ENCODE measurements around the gene PAK4.

PAK4 gene

GRCh38 chr19:39083599-39083982, 42.0 kb upstream of the PAK4 start:
- TF ChIP-seq EZH2phosphoT487 (conservative IDR thresholded peaks at IDR 0.05; ENCODE audit: low read length) = no peak
- no peak for TF ChIP-seq CTCF (IDR thresholded peaks at IDR 0.05; ENCODE audit: insufficient read depth, low read length, poor library complexity, severe bottlenecking)
- Histone ChIP-seq H3K36me3 (ENCODE audit: low read length) (no peaks in the 10 kb centered on the region), H3K79me2 (ENCODE audit: insufficient read depth, low read length) (no peaks in the 10 kb centered on the region), H3K9me2 (replicated peaks; ENCODE audit: insufficient read depth, low read length) (no peaks in the 10 kb centered on the region), H3K4me3 (ENCODE audit: insufficient read depth, low read length, poor library complexity, severe bottlenecking) (no peak overlapping the region), H3K4me2 (ENCODE audit: low read depth, low read length, poor library complexity, severe bottlenecking) (no peak overlapping the region), H3K27me3 (ENCODE audit: low read length) (no peaks in the 10 kb centered on the region), H3K9ac (ENCODE audit: low read length) (no peak overlapping the region), H3F3A (ENCODE audit: insufficient read depth) (no peaks in the 10 kb centered on the region), H2AFZ (ENCODE audit: low read depth, low read length, severe bottlenecking) (no peak overlapping the region), H3K27ac (ENCODE audit: low read depth, low read length) (no peak overlapping the region), H4K20me1 (ENCODE audit: low read depth, low read length) (no peaks in the 10 kb centered on the region), H3K9me3 (ENCODE audit: insufficient read depth, low read length) (no peaks in the 10 kb centered on the region)

- Histone ChIP-seq H3K9me3 (ENCODE audit: insufficient read depth, low read length) (no peaks in the 10 kb centered on the region), H3K4me3 (ENCODE audit: insufficient read depth, low read length, poor library complexity, severe bottlenecking) (no peak within 1 kb of the TSS), H3F3A (ENCODE audit: insufficient read depth) (no peaks in the 10 kb centered on the region), H3K36me3 (ENCODE audit: low read length) (no peaks in the 10 kb centered on the region), H3K27me3 (ENCODE audit: low read length) (no peaks in the 10 kb centered on the region), H4K20me1 (ENCODE audit: low read depth, low read length) (no peaks in the 10 kb centered on the region), H3K4me2 (ENCODE audit: low read depth, low read length, poor library complexity, severe bottlenecking) (no peak within 1 kb of the TSS), H3K9ac (ENCODE audit: low read length) (no peak within 1 kb of the TSS), H2AFZ (ENCODE audit: low read depth, low read length, severe bottlenecking) (no peak within 1 kb of the TSS), H3K79me2 (ENCODE audit: insufficient read depth, low read length) (no peaks in the 10 kb centered on the region), H3K9me2 (replicated peaks; ENCODE audit: insufficient read depth, low read length) (no peaks in the 10 kb centered on the region), H3K27ac (ENCODE audit: low read depth, low read length) (no peak within 1 kb of the TSS)
- TF ChIP-seq EZH2phosphoT487 (conservative IDR thresholded peaks at IDR 0.05; ENCODE audit: low read length) = no peak
- no peak for TF ChIP-seq CTCF (IDR thresholded peaks at IDR 0.05; ENCODE audit: insufficient read depth, low read length, poor library complexity, severe bottlenecking)
Measured at GRCh38 chr19:39083983-39084731, 41.4 kb upstream of the PAK4 start, which contains the start of gene ACP7. ACP7 (plus strand) TSS chr19:39084368; CDS start chr19:39085270, 902 bp downstream.

- H2AFZ ChIP-seq (ENCODE audit: low read depth, low read length, severe bottlenecking) = no peak overlapping the region
- no peak overlapping the region for H3K4me2 ChIP-seq (ENCODE audit: low read depth, low read length, poor library complexity, severe bottlenecking)
- no peak overlapping the region for H3K4me3 ChIP-seq (ENCODE audit: insufficient read depth, low read length, poor library complexity, severe bottlenecking)
- H4K20me1 ChIP-seq (ENCODE audit: low read depth, low read length) = no peaks in the 10 kb centered on the region
- H3K36me3 ChIP-seq (ENCODE audit: low read length) = no peaks in the 10 kb centered on the region
- TF ChIP-seq CTCF (IDR thresholded peaks at IDR 0.05; ENCODE audit: insufficient read depth, low read length, poor library complexity, severe bottlenecking) (no peak), EZH2phosphoT487 (conservative IDR thresholded peaks at IDR 0.05; ENCODE audit: low read length) (no peak)
- H3K9me2 ChIP-seq (replicated peaks; ENCODE audit: insufficient read depth, low read length) = no peaks in the 10 kb centered on the region
- H3K79me2 ChIP-seq (ENCODE audit: insufficient read depth, low read length) = no peaks in the 10 kb centered on the region
- H3F3A ChIP-seq (ENCODE audit: insufficient read depth) = no peaks in the 10 kb centered on the region
- no peak overlapping the region for H3K27ac ChIP-seq (ENCODE audit: low read depth, low read length)
- no peak overlapping the region for H3K9ac ChIP-seq (ENCODE audit: low read length)
- no peaks in the 10 kb centered on the region for H3K9me3 ChIP-seq (ENCODE audit: insufficient read depth, low read length)
- no peaks in the 10 kb centered on the region for H3K27me3 ChIP-seq (ENCODE audit: low read length)
Measured at GRCh38 chr19:39084732-39085080, 40.9 kb upstream of the PAK4 start.

Data from SU-DHL-6 (cell line).